Lower lobe of right lung (tissue), 2 donors: ENCODE data around the gene UNC5C. TPM values are rescaled to one million over a fixed set of nuclear protein-coding genes. Genes with fewer than 3 reads are reported as not detected.

ENCODE experiments used
- ATAC-seq, 2 donors: fragments of 200-7000 bp; cut with Tn5 transposase; one replicate each; pipeline ENCODE4 v1.9.1; 2020 to 2022; ENCODE audit warnings: mild to moderate bottlenecking in 2 of 2, moderate library complexity in 2 of 2
- DNase-seq: peaks from one replicate; pipeline ENCODE4 v3.0.0-alpha.2; 2020
- H3K27ac ChIP-seq: fragments of 200-600 bp; one replicate; pipeline ENCODE4 v1.8.0; 2022
- H3K27me3 ChIP-seq: fragments of 200-600 bp; one replicate; pipeline ENCODE4 v1.8.0; 2022; ENCODE audit warnings: low read depth
- H3K36me3 ChIP-seq: fragments of 200-600 bp; one replicate; pipeline ENCODE4 v1.8.0; 2022; ENCODE audit warnings: mild to moderate bottlenecking
- H3K4me1 ChIP-seq: fragments of 200-600 bp; one replicate; pipeline ENCODE4 v1.8.0; 2022
- H3K4me3 ChIP-seq: fragments of 200-600 bp; one replicate; pipeline ENCODE4 v1.8.0; 2022; ENCODE audit warnings: mild to moderate bottlenecking
- H3K9me3 ChIP-seq: fragments of 200-600 bp; one replicate; pipeline ENCODE4 v1.8.0; 2022
- CTCF ChIP-seq: fragments of 200-600 bp; IDR thresholded peaks from one replicate; pipeline ENCODE4 v1.8.0; 2022; ENCODE audit warnings: antibody characterized with exemption, mild to moderate bottlenecking
- intact Hi-C: fragments of 100-400 bp; cut with DNase I; formaldehyde crosslinking; loops from one replicate; pipeline ENCODE4 v1.11.0; 2022
- long read RNA-seq: library from polyadenylated mRNA; unstranded; transcript quantifications from one replicate; pipeline ENCODE4 v2.0.0, GENCODE V29; 2021
- total RNA-seq: library from RNA; stranded (reverse); fragmentation: NEBNext Ultra II Directional; extraction: Animal tissue kit (Norgen Biotek cat#: 25700); gene quantifications from one replicate; pipeline ENCODE4 v1.2.1, GENCODE V29; 2021
- donor health status: DM: no; HTN: yes; CAD: no; lungs with severe emphysema.

UNC5C gene
- total RNA-seq, result 5.1 TPM
- long read RNA-seq, partial matches to known transcripts, result 1 of 4 reads
- long read RNA-seq, other reads (novel, unspliced or antisense), result 3 of 4 reads

GRCh38 chr4:95548738-95549245, at the start of gene UNC5C:
Gene UNC5C, minus strand, starts transcription at chr4:95548973.
- H3K27ac ChIP-seq, result peak within 1 kb of the TSS; percentile 81
- H3K4me3 ChIP-seq, result peak within 1 kb of the TSS; percentile 57
- DNase-seq (peak; percentile 56), ATAC-seq (peak; percentile 75 to 76)
- H3K36me3 ChIP-seq, result no peaks in the 10 kb centered on the region
- intact Hi-C loops, result no loop called here
- no peak for TF ChIP-seq CTCF
- no peaks in the 10 kb centered on the region for H3K9me3 ChIP-seq
- H3K4me1 ChIP-seq, result peaks cover 16% of the 10 kb centered on the region
- H3K27me3 ChIP-seq, result peaks cover 20% of the 10 kb centered on the region

GRCh38 chr4:95596676-95597075, 47.9 kb upstream of the UNC5C start:
- H3K4me3 ChIP-seq, result no peak overlapping the region
- no peak overlapping the region for H3K27ac ChIP-seq
- H3K9me3 ChIP-seq, result no peaks in the 10 kb centered on the region
- H3K27me3 ChIP-seq, result no peaks in the 10 kb centered on the region
- ATAC-seq, result no peak
- no peaks in the 10 kb centered on the region for H3K4me1 ChIP-seq
- TF ChIP-seq CTCF, result no peak
- intact Hi-C loops, result no loop called here
- H3K36me3 ChIP-seq, result no peaks in the 10 kb centered on the region
- no peak for DNase-seq

GRCh38 chr4:95594629-95595028, 45.9 kb upstream of the UNC5C start:
- ATAC-seq, result no peak
- no peaks in the 10 kb centered on the region for H3K27me3 ChIP-seq
- H3K4me1 ChIP-seq, result no peaks in the 10 kb centered on the region
- intact Hi-C loops, result no loop called here
- no peaks in the 10 kb centered on the region for H3K36me3 ChIP-seq
- no peak overlapping the region for H3K27ac ChIP-seq
- H3K4me3 ChIP-seq, result no peak overlapping the region
- DNase-seq, result no peak
- no peak for TF ChIP-seq CTCF
- no peaks in the 10 kb centered on the region for H3K9me3 ChIP-seq

- ATAC-seq (no peak), DNase-seq (no peak)
- H3K27me3 ChIP-seq, result no peaks in the 10 kb centered on the region
- no peaks in the 10 kb centered on the region for H3K36me3 ChIP-seq
- H3K4me3 ChIP-seq, result no peak overlapping the region
- H3K4me1 ChIP-seq, result no peaks in the 10 kb centered on the region
- intact Hi-C loops, result no loop called here
- no peak for TF ChIP-seq CTCF
- no peak overlapping the region for H3K27ac ChIP-seq
- no peaks in the 10 kb centered on the region for H3K9me3 ChIP-seq
Measured at GRCh38 chr4:95594013-95594412, 45.2 kb upstream of the UNC5C start.

GRCh38 chr4:95591278-95591677, 42.5 kb upstream of the UNC5C start:
- ATAC-seq (no peak), DNase-seq (no peak)
- H3K27ac ChIP-seq, result no peak overlapping the region
- intact Hi-C loops, result no loop called here
- no peaks in the 10 kb centered on the region for H3K27me3 ChIP-seq
- no peaks in the 10 kb centered on the region for H3K4me1 ChIP-seq
- H3K4me3 ChIP-seq, result no peak overlapping the region
- no peaks in the 10 kb centered on the region for H3K9me3 ChIP-seq
- no peak for TF ChIP-seq CTCF
- no peaks in the 10 kb centered on the region for H3K36me3 ChIP-seq
